NCI-H2107 (cell line): ENCODE results near the gene SYPL1.

Experiments used
- DNase-seq: peaks from one replicate; lab custom pipeline; 2025; lab: John Stamatoyannopoulos, UW

The SYPL1 gene

DNA sequence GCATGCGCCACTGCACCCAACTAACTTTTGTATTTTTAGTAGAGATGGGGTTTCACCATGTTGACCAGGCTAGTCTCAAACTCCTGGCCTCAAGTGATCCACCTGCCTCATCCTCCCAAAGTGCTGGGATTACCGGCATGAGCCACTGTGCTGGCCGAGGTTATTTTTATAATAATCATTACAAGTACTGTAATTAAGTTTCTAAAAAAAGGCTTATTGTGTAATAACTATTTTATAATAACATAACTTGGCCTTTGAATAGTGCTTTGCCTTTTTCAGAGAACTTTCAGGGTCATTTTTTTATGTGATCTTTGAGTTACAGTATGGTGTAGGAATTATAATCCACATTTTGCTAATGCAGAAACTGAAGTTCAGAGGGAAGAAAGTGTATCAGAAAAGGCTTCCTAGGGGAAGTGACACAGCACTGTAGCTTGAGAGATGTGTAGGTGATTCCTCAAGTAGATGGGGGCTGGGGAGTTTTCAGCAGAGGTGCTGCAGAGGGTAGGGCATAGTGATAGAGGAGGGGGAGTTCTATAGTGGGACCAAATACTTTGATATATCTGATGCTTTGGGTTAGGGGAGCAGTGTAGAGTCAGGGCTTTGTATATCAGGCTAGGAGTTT lies 9.2 kb upstream of the SYPL1 start:
- DNase-seq: no peak

DNA sequence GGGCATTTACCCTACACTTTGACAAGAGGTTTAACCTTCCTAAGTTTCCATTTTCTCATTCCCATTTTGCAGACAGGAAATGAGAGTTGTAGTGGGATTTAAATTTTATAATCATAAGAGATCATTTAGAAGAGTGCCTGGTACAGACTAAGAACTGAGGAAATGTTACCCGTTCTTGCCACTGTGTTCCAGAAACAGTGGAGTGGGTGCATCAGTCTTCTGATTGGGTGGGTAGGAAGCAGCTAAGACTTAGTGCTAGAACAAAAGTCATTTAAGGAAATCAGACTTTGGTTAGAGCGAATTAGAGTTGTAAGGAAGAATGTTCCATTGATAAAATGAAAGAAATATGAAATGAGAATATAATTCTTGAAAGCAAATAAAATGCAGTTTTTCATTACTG lies 8.4 kb upstream of the SYPL1 start:
- DNase-seq: no peak

DNA sequence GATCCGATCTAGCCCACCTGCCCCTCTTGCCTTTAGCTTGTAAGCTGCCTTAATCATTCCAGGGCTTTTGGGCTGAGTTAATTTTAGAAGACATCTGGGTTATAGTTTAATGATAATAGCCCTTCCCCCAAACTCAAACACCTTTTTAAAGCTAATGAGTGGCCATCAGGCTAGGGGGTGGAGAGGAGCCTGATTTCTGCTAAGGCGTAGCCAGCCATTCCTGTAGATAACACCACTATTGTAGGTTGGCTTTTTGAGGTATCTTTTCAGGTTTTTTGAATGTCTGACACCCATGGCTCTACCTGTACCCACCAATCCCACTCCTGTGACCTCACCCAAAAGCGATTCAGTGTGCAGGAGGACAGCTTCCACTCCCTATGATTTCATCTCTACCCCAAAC lies 7.6 kb upstream of the SYPL1 start:
- DNase-seq: no peak

DNA sequence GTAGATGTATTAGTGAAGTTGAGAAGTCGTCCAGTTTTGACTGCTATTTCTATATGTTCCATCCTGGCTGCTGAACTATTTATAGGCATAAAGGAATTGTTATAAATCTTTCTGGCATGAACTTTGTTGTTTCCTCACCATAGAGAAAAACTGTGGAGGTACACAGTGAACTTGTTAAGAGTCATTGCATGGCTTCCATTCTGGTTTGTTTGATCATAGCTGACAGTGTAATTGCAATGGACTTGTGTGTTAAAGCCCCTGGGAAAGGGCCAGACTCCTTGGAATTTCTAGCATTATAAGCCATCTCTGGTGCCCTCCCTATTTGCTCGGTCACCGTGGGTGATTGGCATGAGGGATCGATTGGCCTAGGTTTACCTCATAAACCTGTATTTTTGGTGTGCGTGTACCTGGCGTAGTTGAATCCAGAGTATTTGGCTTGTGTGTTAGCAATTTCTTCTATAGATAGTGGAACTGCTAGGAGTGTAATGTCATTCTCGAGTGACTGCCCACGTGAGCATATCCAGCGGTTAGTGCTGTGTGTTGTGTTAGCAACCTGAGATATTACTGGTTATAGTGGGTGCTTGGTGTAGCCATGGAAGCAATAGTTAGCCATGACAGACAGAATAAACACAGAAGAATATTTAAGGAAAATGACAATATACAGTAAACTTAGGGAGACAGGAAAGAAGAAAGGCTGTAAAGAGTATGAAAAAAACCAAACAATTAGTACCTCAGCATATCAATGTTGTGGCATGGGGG lies 5.9 kb upstream of the SYPL1 start:
- DNase-seq: no peak

DNA sequence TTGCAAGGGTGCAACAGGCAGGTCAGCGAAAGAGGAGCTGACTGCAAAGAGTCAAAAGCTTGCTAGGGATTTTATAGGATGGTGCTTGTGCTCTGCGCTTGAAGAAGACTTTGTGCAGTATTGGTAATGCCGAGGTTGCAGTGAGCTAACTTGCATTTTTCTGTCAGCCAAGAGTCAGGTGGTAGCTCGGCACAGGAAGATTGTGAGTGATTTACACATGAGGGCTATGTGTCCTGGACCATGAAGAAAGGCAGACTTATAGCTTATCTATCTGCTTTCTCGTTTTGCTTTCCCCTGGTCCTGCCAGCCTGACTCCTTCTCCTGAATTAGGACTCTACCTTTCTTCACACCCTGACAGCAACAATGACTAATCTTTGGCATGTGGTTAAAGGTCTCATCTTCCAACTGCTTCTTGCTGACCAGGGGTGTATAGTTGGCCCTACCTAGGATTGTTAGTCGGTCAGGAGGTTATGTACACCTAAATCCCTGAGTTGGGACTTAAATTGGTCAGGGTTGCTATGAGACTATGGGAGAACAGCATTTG lies 4.1 kb upstream of the SYPL1 start:
- DNase-seq: no peak

DNA sequence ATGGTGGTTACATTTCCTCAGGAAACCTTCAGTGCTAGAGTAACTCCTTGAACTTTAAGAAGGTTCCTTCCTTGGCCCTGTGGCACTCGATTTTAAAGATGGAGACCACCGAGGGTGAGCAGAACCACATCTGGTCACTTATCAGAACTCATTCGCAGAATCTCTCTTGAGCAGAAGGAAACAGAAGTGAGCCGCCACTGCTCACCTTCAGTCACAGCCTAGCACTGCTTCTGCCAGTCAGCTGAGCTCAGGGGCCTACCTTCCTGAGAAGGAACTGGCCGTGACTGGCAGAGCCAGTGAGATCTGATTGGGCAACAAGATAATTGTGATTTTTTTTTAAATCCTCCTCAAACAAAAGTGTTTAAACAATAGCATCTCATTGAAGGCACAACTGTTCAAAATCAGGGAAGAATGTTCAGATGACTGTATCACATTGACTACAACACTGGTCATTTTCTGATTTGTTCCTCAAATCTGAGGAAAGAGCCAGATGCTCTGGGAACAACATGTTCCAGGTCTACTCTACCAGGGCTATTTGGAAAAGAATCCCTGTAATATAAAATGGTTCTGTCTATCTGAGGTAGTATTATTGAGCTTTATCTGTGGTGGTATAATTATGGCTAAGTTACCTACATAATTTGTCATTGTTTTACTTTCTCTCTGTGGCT lies 2.7 kb upstream of the SYPL1 start:
- no peak for DNase-seq

DNA sequence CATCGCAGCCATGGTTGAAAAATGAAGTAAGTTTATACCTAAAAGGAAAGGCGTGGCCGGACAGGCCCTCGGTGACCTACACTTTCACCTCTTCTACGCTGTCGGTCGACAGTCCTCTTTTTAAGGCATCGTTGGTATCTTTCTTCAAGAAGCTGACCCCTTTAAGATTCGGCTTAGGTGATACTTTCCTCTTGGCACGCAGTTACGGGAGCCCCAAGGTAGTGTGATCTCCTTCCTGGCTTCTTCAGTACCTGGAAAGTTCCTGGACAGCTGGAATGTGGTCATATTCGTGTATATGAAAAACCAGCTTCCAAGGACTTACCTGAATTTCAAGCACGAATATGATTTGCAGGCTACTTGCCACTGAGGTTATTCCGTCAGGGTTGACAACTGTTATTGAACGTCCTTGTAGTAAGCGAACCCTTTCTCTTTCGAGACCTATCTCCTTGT lies 885 bp upstream of the SYPL1 start:
- no peak for DNase-seq

DNA sequence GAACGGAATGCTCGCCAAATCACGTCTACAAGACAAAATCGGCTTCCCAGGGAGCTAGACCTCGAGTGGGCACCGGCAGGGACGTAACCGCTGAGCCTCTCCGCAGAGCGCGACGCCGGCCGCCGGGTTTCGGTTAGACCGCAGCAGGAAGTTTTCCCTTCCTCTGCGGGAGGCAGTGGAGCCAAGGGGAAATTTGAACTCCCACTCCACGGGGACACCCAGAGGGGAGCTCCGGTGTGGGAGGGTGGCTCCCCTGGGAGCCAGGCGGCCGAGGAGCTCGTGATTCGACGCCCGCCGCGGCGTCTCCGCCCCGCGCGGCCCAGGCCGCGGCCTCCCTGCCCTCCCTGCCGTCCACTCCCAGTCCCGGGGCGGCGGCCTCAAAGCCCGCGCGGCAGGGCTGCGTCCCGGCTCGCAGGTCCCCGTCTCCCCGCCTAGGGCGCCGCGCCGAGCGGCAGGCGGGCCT lies 426 bp downstream of the SYPL1 start:
- DNase-seq: peak; percentile 74

DNA sequence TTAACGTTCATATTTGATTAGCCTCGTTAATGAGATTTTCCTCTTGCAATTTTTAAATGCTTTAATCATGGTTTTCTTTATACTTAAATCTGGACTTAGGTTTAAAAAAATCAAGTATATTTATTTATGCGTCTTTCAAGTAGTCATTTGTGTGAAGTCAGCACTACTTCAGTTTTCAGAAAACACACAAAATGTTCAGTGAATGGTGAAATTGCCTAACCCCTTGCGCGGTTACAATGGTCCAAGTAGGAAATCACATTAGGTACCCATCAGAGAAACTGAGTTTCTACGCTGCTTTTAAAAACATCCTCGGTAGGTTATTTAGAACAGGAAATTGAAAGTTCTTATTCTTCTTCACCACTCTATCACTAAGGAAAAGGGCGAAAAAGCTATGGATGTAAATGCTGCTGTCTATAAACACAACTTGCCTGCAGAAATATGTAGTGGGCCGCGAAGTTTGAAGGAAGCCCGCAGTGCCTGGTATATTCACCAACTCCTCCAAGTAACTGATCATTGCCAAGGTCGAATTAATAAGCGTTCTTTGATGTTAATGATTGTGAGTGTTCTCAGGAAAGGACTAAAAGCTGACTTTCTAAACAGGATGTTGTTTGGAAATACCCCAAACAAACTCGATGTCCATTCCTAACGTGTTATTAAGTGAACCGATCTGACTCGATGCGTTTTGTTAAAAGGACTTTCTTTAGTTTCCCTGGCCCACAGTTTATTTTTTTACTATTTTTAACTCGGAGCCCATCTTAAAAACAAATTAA lies 1.0 kb downstream of the SYPL1 start:
- no peak for DNase-seq

DNA sequence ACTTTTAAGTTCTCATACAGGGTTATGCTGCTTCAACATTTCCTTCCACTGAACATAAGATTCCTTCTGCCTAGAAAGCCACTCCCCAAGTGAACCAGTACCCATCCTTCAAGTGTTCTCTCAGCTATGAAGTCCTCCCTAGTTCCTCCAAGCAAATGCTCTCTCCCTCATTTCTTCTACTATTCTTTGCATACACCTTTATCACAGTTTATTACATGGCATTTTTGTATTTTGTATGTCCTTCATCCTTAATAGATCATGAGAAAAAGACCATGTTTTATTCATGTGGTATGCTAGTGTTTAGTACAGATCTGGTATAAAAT lies 1.9 kb downstream of the SYPL1 start:
- no peak for DNase-seq

DNA sequence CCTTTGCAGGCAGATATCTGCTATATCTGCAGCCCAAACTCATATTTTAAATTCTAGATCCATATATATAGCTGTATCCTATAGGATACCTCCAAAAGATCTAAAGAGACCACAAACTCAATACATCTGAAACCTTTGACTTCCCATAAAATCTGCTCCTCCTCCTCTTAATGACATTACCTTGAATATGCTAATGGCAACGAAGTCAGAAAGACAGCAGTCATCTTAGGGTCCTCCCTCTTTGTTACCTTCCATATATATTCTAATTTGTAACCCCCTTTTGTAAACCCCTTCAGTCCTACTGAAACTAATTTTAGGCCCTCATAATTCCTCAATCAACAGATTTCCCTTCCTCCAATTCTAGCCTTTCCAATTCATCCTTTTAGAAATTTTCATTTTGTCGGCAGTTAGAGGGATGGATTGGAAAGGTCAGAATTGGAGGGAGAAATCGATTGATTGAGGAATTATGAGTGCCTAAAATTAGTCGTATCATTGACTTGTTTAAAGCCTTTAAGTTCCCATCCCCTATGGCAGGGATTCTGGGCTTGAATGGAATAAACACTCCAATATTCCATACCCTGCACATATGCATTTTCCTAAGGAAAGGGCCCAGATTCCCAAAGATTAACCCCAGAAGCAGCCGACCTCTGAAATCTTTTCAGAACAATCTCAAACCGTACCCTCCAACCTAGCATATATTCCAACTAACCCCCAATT lies 2.4 kb downstream of the SYPL1 start:
- DNase-seq: no peak

DNA sequence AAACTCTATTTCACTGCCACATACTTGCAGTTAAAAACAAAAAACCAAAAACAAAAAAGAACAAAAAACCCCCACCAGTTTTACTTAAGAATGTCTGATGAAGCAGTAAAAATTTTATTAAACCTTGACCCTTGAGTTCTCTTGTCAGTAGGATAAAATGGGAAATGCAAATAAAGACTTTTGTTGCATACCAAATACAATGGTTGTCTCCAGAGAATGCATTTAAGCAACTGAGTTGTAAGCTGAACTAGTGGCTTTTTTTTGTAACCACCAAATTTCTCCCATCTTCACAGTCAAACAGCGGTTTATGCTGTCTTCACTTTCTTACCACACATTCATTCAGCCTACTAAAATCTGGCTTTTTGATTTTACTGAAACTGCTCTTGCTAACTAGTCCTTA lies 3.1 kb downstream of the SYPL1 start:
- DNase-seq: no peak

DNA sequence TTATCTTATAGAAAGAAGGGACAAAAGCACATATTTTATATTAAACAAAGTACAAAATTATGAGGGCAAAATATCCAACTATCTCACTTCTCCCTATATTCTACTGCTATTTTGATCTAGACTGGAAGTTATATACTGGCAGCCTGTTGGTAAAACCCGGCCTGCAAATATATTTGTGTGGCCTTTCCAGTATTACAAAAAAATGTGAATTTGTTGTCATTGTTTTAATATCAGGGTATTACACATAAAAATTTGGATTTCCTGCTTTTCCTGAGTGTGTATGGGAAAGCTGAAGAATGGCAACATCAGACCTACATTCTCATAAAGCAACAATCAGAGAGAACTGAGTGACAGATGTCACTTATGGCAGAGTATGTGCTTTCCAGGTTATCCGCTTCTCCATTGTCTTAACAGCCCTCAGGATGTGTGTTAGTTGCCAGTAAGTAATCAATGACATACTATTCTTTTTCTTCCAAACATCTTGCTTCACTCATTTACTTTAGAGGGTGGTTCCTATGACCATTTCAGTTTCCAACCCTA lies 7.3 kb downstream of the SYPL1 start:
- no peak for DNase-seq

DNA sequence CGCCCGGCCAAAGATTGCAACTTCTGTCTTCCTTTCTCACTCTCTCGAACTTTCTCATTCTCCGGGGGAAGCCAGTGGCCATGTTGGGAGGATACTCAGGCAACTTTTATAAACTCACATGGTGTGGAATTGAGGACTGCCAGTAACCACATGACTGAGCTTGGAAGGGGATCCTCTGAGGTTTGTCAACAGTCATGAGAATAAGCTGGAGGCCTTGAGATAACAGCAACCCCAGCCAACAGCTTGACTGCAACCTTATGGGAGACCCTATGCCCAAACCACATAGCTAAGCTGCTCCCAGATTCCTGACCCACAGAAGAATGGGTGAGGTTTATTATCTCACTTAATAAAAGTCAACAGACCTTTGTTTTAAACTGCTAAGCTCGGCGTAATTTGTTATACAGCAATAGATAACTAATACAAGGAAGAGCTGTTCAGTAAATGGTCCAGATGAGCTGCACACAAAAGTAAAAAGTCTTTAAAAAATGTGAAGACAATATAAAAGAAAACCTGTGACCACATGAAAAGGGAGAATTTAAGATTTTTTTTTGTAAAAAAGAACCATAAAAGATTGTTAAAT lies 9.6 kb downstream of the SYPL1 start:
- no peak for DNase-seq

DNA sequence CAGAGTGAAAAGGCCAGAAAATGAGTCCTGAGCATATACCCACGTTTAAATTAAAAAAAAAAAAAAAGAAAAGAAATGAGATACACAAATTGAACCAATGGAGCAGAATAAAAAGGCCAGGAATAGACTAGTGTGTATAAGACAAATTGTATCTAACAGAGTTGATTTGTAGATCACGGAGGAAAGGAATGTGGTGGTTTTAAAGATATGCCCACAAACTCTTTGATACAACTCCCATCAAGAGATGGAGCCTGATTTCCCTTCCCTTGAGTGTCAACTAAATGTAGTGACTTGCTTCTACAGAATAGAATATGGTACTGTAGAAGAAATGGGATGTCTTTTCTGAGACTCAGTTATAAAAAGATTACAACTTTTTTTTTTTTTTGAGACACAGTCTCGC lies 10.4 kb downstream of the SYPL1 start:
- no peak for DNase-seq

DNA sequence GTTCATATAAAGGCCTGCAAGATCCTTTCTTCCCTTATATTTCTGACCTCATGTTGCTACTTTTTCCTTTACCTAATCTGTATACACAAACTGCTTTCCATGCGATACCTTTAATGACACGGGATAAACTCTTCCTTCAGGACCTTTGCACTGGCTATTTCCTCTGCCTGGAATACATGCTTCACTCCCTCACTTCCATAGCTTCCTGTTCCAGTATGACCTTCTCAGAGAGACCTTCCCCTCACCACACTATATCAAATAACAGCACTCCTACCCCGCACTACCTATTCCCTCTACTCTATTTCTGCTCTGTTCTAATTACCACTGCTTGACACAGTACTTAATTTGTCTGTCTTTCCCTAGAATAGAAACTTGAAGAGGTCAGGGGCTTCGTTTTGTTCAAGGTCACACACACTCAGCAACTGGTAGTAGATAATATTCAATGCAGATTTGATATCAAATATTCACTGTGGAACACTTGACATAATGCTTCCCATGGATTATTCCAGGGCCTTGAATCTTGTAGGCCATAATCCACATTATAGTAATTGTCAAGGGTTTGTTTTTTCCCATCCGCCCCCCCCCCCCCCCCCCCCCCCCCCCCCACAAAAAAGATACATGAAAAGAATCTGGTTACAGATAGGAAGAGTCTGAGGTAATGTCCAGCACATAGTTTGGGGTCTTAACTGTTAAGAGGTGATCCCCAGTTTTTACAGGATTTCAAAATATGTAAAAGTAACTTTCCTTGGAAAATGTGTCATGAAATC lies 11.1 kb downstream of the SYPL1 start:
- no peak for DNase-seq

DNA sequence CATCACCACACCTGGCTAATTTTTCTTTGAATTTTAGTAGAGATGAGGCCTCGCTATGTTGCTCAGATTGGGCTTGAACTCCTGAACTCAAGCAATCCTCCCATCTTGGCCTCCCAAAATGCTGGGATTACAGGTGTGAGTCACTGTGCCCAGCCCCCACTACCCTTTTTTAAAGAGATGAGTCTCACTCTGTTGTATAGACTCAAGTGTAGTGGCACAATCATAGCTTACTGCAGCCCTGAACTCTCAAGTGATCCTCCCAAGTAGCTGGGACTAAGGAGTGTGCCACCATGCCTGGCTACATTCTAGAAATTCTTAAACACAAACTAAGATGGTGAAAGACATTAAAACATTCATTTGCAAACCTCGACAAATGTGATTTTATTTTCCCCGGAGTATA lies 12.6 kb downstream of the SYPL1 start:
- DNase-seq: no peak

DNA sequence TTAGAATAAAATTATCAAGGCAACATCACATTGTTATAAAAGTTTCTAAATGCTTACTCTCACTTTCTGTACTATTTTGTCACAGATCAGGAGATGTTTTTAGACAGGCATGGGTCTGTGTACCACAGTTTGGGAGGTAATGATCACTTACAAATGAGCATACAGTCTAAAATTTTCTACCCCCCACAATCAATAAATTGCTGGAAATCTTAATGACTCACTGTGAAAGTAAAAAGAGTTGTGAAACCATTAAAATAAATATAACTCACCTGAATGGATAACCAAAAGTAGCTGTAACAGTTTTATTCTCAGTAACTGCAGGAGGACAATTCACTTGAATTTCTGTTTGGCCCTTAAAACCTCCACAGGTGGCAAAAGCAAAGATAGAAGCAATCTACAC lies 13.2 kb downstream of the SYPL1 start:
- DNase-seq: no peak

DNA sequence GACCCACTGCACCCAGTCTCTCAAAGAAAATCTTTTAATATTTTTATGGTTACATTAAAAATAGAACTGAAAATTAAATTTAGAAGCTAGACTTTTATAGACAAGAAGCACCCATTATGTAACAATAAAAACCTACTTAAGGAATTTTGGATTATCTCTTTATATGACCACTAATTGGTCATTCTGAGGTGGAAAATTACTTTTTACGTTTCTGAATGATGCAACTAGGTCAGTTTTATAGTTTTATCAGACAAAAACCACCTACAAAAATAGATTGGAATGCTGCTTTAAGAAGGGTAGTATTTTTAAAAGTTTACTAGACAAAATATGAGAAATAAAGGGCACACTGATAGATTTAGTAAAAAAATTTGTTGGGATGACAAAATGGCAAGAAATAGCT lies 16.5 kb downstream of the SYPL1 start:
- no peak for DNase-seq

DNA sequence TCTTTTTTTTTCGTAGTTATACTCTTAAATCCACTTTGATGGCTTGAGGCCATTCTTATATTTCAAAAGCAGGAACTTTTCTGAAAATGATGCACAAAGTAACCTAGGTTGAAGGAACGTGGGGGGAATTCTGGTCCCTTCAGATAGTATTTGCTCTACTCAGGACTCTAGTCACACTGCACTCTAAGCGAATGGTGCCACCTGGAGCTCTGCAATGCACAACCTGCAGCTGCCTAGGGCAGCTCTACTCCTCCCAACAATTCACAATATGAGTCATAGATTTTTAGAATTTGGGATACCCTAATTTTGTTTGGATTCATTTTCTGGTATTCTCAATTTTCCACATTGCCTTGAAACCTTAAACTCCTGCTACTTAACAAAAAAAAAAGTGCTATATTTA lies 17.3 kb downstream of the SYPL1 start:
- DNase-seq: no peak
